HG03159 (cell line): Measurements from ENCODE around the gene FABP1.

Experiments
- ATAC-seq: cut with Tn5 transposase; IDR thresholded peaks from one replicate; pipeline ENCODE4 v1.9.1; 2021; ENCODE audit warnings: mild to moderate bottlenecking, moderate library complexity; ENCODE audit not compliant: unreplicated experiment

FABP1 gene

DNA sequence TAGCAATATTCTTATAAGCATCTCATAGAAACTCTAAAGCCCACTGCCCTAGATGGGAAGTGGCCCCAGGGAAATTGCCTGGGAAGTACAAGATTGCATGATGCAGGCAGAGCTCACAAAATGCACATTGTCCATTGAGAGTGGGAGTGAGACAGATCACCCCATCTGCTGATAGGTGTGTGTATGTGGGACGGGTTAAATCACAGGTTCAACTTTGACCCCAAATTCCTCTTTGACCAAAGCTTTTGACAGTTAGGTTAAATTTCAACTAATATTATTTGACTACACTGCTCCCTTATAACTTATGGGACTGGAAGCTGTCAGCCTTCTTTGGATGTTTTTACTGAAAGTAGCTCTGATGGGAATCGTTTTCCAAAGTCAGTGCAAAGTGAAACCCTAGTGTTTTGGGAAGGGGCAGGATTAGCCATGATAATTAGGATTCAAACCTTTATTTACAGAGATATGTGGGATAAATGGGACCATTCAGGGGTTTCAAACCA lies 11.4 kb upstream of the FABP1 start:
- no peak for ATAC-seq

DNA sequence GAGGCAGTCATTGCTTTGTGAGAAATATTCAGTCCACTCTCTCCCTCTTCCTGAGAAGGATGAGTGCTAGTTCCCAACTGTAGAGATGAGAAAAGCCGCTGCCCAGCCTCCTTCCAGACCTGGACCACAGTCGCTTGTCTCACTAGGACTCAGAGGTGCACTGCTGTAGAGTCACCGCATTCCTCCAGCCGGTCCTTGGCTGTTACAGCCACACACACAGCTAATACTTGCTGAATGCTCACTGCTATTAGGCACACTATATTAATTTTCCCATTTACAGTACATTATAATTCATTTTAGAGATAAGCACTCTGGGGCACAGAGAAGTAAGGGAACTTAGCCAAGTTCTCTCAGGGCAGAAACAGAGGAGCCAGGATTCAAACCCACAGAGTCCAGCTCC lies 10.0 kb upstream of the FABP1 start:
- no peak for ATAC-seq

DNA sequence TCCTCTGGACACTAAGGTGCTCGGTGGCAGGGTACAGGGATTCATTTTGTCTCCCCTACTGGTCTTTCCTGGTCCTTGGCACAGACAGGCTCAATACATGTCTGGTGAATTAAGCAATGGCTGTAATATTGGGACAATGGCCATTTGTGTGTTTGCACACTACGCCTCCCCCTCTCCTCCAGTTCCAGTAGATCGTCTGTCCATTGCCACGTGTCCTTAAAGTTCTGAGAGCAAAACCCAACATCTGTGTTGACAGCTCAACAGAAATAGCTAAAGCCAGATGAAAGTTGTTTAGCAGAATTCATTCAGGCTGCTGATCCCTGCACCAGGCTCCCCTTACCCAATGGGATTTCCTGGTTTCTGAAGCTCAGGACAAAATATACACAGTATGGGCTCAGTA lies 9.0 kb upstream of the FABP1 start:
- no peak for ATAC-seq

DNA sequence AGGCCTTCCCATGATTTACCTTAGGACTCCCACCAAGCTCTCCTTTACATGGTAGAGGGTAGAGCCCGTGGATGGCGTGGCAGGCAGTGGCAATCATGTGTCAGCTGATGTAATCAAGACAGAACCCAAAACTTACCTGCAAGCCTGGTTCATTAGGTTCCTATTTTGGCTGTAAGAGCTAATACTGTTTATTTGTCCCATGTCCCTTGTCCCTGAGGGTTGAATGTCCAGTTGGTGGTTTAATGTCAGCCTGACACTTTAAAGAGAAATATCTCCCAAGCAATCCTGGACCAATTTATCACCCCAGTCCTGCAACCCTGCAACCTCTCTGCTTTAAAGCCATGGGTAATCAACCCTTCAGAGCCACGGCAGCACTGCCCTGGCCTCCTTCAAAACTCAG lies 6.0 kb upstream of the FABP1 start:
- ATAC-seq = no peak

DNA sequence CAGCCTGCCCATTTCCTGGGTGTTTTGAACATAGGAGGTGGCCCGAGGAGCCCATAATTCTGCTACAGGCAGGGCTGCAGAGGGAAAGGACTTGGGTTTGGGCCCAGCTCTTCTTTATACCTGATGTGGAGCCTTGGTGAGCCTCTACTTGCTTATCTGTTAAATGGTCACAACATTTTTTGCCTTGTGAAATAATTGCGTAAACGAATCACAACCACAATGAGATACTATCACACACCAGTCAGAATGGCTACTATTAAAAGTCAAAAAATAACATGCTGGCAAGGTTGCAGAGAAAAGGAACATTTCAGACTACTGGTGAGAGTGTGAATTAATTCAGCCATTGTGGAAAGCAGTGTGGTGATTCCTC lies 4.1 kb upstream of the FABP1 start:
- no peak for ATAC-seq

DNA sequence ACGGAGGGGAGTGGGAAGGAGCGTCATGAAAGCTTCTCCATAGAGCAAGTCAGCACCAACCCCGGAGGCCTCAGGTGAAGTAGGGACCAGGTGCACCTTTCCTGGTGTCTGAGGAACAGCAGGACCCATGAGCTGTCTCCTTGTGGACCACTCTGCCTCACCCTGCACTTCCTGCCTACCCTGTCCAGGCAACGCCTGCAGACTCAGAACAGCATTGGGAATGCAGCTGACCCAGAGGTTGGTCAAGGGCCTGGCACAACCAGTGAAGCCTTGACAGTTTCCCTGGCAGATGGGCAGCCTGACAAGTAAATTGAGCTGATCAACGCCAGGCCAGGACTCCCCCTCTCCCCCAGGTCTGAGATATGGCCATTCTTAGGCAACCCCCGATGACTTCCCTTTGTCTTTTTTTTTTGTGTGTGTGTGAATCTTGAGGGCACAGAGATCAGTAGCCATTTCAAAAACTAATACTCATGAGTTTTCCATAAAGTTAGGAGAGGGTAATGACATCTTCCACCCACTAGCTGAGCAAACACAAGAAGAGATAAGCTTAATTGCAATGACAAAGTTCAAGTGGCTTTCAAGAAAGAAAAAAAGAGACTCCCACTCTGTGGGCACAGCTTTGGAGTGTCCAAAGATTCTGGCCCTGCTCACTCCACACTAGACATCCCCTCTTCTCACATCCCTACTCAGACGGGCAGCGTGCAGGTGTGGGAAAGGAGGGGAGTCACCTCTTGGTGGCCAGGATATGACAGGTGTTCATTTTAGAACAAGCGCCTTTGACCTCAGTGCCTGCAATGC lies 3.5 kb upstream of the FABP1 start:
- ATAC-seq = no peak

DNA sequence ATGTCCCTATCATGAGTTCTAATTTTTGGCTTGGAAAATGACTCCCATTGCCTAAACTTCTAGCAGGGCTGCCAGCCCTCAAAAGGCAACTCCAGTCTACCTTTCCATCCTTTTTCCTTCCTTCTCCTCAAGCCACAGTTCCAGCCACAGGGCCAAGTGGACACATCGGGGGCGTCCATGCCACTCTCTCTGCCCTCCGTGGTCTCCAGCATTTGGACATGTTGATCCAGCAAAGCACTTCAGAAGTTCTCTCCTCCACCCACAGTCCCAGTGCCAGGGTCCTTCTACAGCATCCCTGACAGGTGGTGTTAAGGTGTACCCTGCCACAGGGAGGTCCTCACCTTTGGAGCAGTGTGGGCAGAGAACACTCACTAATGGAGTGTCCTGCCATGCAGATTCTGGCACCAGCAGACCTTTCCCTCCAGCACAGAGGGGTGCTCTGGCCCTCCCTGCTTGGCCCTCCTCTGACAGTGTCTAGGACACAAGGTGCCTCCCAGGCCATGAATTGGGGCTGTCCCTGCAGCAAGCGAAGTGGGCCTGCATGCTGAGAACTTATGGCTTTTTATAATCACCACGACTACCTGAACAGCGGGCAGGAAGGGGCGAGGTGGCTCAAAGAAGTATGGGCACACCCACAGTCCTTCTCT lies 1.6 kb upstream of the FABP1 start:
- ATAC-seq = no peak

DNA sequence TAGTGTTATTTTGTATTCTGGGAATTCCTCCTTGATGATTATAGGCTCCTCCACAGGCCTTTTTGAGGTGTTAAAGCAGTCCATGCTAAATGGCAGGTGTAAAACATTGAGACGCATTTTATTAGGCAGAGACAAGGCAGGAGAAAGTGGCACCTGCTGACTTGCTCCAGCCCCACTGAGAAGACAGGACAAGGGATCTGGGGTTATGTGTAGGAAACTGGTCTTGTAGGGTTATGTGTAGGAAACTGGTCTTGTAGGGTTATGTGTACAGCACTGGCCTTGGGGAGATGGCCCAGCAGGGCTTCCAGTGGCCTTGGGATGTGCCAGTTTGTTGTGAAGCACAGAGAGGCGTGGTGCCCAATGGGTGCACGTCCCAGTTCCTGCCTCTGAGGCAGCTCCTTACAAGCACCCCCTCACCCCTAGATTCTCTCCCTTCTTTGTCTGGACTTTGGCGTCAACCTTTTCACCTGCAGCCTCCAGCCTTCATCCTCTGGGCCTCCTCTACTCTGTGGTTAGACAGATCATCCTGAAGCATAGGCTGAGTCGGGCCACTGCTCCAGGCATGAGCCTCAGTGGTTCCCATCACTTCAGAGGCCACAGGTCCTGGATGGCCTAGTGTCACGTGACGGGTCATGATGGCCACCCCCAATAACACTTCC lies 921 bp upstream of the FABP1 start:
- no peak for ATAC-seq

DNA sequence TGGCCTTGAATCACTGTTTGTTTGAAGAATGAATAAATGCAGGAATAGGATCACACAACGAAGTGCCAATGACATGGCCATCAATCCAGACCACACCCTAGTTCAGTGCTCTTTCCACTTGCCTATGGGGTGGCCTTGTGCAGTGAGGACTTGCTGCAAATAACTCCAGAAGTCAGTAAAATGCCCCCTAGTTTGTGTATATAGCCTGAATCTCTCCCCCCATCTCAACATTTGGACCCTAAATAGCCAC lies 299 bp downstream of the FABP1 start:
- ATAC-seq = no peak

DNA sequence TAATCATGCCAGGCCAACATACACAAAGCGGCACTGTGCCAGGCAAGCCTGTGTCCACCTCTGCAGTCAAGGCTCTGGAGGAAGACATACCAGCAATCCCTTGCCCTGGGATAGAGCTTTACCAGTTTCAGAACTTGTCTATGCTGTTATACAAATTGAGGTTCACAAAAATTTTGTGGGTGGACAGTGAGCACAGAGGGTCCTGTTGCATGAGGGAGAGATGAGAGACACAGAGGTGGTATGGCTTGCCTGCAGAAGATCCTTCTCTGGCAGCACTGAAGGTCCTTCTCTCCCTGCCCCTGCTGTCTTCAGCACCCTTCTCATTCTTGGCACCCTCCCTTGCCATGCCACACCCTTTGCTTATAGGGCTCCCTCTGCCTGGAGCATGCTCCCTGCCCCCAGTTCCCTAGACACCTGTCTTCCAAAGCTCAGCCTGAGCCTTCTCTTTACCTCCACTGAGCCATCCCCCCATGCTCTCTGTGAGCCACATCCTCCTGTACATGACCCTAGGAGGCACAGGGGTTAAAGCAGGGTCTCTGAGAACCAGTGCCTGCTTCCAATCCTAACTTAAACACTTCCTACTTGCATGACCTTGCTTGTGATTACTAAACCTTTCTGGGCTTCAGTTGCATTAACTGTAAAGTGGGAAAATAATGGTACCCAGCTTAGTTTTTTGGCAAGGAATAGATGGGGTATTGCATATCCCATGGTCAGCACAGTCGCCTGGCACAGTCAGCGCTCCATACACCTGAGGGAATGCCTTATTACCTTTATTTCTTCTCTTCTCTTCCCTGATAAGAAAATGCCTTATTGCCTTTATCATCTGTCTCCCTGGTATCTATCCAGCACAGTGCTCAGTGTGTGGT lies 857 bp downstream of the FABP1 start:
- no peak for ATAC-seq

DNA sequence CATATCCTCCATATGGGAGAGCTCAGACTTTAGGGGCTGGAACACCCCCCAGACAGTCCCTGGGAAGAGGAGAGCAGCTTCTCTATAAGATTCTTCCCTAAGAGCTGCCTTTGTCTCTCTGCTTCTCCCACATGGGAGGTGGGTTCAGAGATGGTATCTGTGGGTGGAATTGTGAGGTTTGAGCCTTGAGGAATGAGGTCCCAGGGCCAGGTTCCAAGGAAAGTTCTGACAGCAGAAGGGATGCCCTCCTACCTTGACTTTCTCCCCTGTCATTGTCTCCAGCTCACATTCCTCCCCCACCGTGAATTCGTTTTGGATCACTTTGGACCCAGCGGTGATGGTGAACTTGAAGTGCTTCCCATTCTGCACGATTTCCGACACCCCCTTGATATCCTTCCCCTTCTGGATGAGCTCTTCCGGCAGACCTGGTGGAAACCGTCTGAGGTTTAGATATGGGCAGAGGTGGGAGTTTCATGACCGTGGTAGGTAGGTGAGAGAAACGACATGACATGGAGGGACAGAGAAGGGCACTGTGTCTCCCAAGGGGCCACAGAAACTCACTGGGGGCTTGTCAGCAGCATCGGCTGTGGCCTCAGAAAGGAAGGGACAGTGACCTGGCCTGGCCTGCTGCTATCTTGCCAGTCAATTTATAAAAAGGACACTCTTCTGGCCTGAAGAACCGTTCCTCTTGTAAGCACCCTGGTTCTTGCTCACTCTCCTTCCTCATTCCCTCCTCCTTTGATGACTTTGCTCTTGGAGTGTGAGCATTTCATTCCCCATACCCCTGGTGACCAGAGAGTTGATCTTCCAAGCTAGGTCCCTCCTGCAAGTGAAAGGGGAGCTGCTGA lies 1.7 kb downstream of the FABP1 start:
- ATAC-seq = no peak

DNA sequence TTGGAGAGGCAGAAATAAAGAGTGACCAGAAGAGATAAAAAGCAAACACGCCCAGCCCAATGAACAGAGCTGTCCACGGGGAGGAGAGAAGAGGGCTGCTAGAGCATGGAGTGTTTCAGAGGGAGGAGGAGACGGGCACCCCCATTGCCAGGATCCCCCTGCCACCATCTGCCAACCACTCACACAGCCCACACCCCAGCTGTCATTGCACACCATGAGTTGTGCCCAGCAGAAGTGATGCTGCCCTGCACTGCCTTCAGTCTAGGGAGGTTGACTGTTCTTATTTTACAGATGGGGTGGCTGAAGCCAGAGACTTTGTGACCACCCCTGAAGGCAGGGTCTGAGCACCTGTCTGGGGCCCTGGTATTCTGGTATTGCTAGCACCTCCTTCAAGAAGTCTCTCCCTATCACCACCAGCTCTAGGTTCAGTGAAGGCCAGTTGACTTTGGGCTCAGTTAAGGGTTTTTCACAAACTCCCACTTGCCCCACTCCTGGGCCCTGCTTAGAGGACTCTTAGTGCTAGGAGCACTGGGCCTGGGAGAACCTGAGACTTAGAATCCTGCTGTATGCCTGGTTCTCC lies 2.4 kb downstream of the FABP1 start:
- no peak for ATAC-seq

DNA sequence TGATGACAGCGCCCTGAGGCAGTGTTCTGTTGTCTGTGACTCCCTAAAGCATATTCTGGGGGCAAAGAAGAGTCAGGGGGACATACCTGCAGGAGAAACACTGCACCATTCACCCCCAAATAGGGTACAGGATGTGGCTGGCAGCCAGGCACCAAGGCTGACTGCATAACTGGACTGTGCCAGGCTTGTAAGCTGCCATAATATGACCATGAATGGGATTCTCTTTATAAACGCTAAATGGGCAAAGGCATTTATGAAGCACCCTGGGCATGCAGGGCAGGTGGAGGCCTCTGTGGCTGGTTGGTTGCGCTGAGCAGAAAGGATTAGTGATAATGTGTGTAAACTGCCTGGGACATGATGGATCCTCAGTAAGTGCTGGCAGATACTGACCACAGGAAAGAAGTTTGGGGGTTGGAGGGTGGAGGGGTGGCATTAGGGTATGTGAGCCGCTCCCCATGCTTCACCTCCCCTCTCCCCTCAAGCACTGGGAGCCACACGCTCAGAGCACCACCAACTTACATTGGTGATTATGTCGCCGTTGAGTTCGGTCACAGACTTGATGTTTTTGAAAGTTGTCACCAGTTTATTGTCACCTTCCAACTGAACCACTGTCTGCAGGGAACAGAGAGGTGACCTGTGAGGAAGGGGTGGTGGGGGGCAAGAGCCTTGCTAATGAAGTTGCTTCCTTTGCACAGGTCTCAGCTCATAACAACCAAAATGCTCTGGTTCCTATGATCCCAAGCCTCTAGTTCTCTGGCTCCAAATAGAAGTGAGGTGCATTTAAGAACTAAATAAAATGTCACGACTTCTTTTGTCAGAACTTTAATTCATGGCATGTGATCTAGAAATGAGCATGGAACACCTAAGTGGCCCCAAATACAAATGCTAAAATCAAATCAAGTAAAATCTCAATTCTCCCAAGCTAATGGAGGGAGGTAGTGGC lies 3.6 kb downstream of the FABP1 start:
- no peak for ATAC-seq

DNA sequence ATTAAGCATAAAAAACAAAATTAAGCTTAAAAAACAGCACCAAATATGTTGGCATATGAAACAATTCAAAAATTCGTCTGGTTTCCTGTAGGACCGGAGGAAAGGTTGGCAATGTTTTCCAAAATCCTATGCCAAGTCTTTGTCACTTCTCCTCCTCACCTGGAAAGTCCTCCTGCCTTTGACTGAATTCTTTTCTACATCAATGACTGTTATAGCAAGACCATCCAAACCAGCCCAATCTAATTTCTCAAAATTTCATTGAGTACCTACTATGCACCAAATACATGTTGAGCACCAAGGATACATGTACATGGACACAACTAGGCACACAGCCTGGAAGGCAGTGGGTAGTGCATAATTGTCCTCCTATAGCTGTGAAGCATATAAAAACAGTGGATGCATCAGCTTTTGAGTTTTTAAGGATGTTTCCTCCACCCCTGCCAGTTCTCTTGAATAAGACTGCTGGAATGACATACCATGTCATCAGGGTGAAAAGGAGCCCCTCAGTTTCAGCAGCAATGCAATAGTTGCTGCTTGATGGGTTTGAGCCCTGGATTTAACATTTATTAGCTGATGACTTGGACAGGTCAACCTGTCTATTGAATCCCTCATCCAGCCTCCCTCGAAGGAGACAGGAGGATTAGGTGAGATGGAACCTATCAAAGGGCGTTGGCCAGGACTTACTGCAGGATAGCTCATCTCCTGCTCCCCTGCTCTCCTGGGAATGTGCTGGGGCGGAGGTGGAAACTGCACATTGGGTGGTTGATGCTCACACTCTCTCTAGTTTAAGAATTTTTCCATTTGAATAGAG lies 4.5 kb downstream of the FABP1 start:
- no peak for ATAC-seq

DNA sequence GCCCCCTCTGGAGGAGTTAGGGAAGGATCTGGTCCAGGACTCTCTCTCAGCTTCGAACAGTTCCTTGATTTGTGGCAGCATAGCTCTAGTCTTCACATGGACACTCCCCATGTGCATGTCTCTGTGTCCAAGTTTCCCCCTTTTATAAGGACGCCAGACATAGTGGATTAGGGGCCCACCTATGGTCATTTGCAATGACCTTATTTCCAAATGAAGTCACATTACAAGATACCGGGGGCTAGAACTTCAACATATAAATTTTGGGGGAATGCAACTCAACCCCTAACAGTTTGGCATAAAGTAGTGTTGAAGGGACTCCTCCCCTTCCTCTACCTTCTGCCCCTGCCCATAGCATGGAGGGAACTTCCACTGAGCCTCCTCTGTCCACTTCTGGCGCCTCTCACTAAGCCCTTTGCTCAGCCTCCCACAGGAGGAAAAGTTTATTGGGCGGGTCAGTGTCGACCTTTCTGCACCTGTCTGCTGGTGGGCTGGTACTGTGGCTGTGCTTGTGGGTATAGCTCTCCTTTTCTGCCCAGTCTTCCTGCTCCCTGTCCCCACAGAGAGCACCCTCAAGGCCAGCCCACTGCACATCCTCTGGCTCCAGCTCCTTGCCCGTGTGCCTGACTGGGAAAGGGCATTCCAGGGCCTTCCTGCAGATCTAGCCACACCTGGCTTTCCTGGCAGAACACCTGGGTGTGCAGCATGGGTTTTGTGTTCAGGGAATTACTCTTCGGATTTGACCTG lies 5.5 kb downstream of the FABP1 start:
- ATAC-seq = no peak

DNA sequence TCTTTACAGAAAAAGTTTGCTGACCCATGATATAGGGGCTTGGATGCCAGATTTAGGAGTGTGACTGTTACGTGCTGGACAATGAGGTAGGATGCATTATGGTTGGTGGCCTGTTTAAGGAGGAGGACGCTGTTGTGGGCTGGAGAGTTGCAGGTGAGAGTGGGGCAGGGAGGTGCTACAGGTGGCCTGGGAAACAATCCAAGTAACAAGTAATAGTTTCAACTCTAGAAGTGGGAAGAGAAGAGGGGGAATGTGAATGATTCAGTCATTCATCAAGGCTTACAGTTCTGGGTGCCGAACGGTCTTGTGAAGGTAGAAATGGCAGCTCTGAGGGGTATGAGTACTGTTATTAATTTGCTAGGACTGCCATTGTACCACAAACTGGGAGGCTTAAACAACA lies 6.2 kb downstream of the FABP1 start:
- ATAC-seq = no peak

DNA sequence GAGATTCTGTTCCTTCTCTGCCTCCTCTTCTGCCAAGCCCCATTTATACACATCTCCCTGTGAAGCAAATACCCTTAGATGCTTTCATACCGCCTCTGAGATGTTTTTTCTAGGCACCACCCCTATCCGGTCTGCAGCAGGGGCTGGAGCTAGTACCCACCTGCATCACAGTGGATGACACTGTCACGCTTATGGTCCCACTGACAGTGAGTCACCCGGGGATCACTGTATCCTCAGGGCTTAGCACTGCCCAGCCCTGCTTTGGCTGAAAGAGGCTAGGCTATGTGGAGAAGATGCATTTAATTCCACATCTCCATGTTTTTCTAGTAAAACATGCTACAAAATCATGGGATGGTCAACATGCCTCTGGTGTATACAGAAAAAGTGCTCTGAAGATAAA lies 9.9 kb downstream of the FABP1 start:
- ATAC-seq = no peak
